ENCODE data around the gene ELL2.

DNA sequence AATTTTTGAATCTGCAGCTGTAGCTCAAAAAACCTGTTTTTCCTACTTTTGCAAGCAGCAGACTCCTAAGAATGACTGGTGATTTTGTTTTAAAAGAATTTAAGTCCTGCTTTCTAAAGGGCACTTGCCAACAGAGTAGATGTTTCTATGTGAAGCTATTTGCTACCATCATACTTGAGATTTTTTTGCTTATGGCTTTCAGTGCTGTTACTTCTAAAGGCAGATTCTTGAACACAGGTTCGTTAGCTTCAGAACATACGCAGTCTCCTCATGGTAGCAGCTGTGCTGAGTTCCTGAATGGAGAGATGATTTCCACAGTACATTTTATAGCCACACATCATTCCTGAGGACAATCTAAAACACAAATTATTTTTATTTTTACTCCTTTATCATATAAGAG is 24.4 kb upstream of the ELL2 start:
- TF ChIP-seq, protein P1, sequence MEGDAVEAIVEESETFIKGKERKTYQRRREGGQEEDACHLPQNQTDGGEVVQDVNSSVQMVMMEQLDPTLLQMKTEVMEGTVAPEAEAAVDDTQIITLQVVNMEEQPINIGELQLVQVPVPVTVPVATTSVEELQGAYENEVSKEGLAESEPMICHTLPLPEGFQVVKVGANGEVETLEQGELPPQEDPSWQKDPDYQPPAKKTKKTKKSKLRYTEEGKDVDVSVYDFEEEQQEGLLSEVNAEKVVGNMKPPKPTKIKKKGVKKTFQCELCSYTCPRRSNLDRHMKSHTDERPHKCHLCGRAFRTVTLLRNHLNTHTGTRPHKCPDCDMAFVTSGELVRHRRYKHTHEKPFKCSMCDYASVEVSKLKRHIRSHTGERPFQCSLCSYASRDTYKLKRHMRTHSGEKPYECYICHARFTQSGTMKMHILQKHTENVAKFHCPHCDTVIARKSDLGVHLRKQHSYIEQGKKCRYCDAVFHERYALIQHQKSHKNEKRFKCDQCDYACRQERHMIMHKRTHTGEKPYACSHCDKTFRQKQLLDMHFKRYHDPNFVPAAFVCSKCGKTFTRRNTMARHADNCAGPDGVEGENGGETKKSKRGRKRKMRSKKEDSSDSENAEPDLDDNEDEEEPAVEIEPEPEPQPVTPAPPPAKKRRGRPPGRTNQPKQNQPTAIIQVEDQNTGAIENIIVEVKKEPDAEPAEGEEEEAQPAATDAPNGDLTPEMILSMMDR (IDR thresholded peaks at IDR 0.05), result no peak
- TF ChIP-seq ZFX (IDR thresholded peaks at IDR 0.05; ENCODE audit: borderline replicate concordance), result no peak

Measured in 22Rv1 (cell line).